ENCODE results near the gene MACROH2A1.

DNA sequence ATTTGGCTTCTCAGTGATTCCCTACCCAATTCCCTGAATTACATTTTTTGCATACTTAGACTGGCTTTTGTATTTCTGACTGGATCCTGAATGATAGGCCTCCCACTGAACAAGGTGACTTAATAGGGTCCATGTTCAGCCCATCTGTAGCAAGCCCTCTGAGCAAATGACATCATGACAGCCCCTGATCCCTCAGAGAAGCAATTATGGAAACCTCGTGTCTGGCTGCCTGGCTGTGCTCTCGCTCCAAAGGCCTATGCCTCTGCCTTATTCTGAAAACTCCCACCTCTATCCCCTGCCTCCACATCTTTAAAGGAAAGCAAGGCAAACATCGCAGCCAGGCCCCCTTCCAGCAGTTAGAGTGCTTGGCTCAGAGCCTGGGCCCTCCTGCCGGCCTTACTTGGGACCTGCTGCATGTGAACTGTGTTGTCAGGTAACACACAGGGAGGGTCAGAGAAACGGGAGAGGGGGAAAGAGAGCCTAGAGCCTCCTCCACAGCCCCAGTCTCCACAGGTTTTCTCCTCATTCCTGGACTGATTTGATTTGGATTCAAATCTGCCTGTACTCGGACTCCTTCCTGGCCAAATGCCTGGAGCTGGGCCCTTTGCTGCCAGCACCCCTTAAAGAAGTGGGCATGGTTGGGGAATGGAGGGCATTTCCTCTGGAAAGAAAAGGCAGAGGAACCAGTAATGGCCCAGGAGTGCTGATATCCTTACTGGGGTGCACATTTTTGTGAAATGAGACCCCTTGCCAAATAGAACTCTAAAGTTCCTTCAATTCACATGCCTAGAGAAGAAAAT, 44.3 kb upstream of the MACROH2A1 start:
- TF ChIP-seq, protein P1, sequence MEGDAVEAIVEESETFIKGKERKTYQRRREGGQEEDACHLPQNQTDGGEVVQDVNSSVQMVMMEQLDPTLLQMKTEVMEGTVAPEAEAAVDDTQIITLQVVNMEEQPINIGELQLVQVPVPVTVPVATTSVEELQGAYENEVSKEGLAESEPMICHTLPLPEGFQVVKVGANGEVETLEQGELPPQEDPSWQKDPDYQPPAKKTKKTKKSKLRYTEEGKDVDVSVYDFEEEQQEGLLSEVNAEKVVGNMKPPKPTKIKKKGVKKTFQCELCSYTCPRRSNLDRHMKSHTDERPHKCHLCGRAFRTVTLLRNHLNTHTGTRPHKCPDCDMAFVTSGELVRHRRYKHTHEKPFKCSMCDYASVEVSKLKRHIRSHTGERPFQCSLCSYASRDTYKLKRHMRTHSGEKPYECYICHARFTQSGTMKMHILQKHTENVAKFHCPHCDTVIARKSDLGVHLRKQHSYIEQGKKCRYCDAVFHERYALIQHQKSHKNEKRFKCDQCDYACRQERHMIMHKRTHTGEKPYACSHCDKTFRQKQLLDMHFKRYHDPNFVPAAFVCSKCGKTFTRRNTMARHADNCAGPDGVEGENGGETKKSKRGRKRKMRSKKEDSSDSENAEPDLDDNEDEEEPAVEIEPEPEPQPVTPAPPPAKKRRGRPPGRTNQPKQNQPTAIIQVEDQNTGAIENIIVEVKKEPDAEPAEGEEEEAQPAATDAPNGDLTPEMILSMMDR (IDR thresholded peaks at IDR 0.05), result no peak
- no peak for TF ChIP-seq POLR2A (IDR thresholded peaks at IDR 0.05)
